ENCODE data around the gene CDH22.

CDH22 gene

GRCh38 chr20:46202766-46203509 is 105.4 kb downstream of the CDH22 start:
- DNase-seq (ENCODE audit: low read depth) = peak; percentile 22
- no peak overlapping the region for H3K4me3 ChIP-seq (replicated peaks; ENCODE audit: low read depth, low read length)
- no peak for TF ChIP-seq CTCF (IDR thresholded peaks at IDR 0.05; ENCODE audit: low read length, missing control alignments)

- peak; percentile 3 for DNase-seq (ENCODE audit: low read depth)
- TF ChIP-seq CTCF (IDR thresholded peaks at IDR 0.05; ENCODE audit: low read length, missing control alignments) = no peak
- H3K4me3 ChIP-seq (replicated peaks; ENCODE audit: low read depth, low read length) = no peak overlapping the region
Measured at GRCh38 chr20:46200582-46201570, 107.4 kb downstream of the CDH22 start.

GRCh38 chr20:46199198-46199597 is 109.1 kb downstream of the CDH22 start:
- no peak overlapping the region for H3K4me3 ChIP-seq (replicated peaks; ENCODE audit: low read depth, low read length)
- no peak for TF ChIP-seq CTCF (IDR thresholded peaks at IDR 0.05; ENCODE audit: low read length, missing control alignments)
- DNase-seq (ENCODE audit: low read depth) = no peak

- no peak overlapping the region for H3K4me3 ChIP-seq (replicated peaks; ENCODE audit: low read depth, low read length)
- TF ChIP-seq CTCF (IDR thresholded peaks at IDR 0.05; ENCODE audit: low read length, missing control alignments) = no peak
- no peak for DNase-seq (ENCODE audit: low read depth)
Measured at GRCh38 chr20:46196990-46197389, 111.3 kb downstream of the CDH22 start.

- DNase-seq (ENCODE audit: low read depth) = no peak
- H3K4me3 ChIP-seq (replicated peaks; ENCODE audit: low read depth, low read length) = no peak overlapping the region
- TF ChIP-seq CTCF (IDR thresholded peaks at IDR 0.05; ENCODE audit: low read length, missing control alignments) = no peak
Measured at GRCh38 chr20:46195264-46196036, 112.8 kb downstream of the CDH22 start.

- no peak for TF ChIP-seq CTCF (IDR thresholded peaks at IDR 0.05; ENCODE audit: low read length, missing control alignments)
- H3K4me3 ChIP-seq (replicated peaks; ENCODE audit: low read depth, low read length) = no peak overlapping the region
- DNase-seq (ENCODE audit: low read depth) = no peak
Measured at GRCh38 chr20:46194409-46194808, 113.9 kb downstream of the CDH22 start.

Data from fibroblast of pulmonary artery (primary cell).